Suprapubic skin (tissue), 3 donors: ENCODE results near the gene ENKD1.

Experiments
- CTCF ChIP-seq, 2 donors: fragments of 200-600 bp in 1 of 2; fragments of 450-650 bp in 1 of 2; sonication (generic) in 1 of 2; IDR thresholded peaks; one replicate each; pipeline ENCODE4 v1.5.1; 2016 to 2019; ENCODE audit warnings: antibody characterized with exemption in 2 of 2, mild to moderate bottlenecking in 1 of 2, moderate library complexity in 1 of 2
- EP300 ChIP-seq: sonication (generic); formaldehyde crosslinking; IDR thresholded peaks from one replicate; pipeline ENCODE4 v1.6.1; 2017; ENCODE audit warnings: antibody characterized with exemption

- TF ChIP-seq CTCF (IDR thresholded peaks at IDR 0.05) (no peak), EP300 (no peak)
Observed at GRCh38 chr16:67636713-67637112, 29.8 kb downstream of the ENKD1 start.
